ENCODE measurements around the gene MYLK2.

The MYLK2 gene

DNA sequence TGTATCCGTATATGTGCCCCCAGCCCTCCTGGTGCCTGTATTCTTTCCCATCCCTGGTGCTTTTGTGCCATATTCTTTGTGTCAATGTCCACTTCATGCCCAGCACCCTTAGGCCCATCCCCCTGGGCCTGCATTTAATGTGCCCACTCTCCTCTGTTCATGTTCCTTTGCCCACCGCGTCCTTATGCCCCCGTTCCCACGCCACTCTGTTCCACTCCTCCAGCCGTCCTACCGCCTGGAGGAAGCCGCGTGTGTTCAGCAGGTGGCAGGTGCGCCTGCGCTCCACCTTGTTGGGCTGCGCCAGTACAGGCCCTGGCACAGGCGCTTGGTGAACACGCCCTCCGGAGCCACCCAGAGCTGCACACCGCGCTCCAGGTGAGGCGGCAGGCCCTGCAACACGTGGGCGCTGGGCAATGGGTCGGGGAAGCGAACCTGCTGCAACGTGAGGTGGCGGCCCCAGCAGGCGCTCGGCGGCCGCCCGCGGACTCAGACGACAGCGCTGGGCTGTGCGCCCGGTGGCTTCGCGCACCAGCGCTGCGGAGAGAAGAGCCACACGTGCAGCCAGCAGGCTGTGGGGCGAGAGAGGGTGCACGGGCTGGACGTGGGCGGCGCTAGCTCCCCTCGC is 30.3 kb downstream of the MYLK2 start:
- H3K9ac ChIP-seq (ENCODE audit: low read depth, low read length) = no peak overlapping the region
- no peak overlapping the region for H3K27ac ChIP-seq (ENCODE audit: low read length)
- no peaks in the 10 kb centered on the region for H3K36me3 ChIP-seq (ENCODE audit: insufficient read depth, low read depth, low read length)
- H3K4me1 ChIP-seq (ENCODE audit: insufficient read depth, low read length) = no peaks in the 10 kb centered on the region
- H3K4me3 ChIP-seq (ENCODE audit: low read length) = no peak overlapping the region
- no peaks in the 10 kb centered on the region for H3K9me3 ChIP-seq (ENCODE audit: insufficient read depth, low read depth, low read length)
- peaks cover 39% of the 10 kb centered on the region for H3K27me3 ChIP-seq (ENCODE audit: insufficient read depth, low read length)

DNA sequence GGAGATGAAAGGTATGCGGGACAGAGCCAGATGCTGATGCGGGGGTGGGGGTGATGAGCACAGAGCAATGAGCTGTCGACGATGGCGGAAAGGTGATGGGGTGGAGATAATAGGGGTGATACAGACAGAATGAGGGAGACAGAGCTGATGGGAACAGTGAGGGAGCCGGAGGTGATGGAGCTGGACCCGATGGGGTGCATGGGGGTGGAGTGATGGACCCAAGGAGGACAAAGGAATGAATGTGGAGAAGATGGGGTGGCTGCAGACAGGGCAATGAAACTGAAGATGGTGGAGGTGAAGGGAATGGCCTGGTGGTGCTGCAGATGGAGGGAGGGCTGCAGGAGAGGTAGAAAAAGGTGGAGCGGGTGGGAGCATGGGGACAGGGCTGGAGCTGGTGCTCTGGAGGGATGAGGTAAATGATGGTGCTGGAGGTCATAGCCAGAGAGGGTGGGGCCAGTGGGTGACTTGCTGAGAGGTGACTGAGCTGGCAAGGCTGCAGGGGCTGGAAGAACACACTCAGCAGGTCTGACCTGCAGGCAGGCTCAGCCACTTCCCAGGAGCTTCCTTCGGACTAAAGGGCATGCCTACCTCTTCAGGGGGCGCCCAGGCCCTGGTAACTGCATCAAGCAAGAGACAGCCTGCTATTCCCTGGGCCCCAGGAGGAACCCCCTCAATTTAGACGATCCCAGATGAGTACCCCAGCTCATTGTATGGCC is 32.2 kb downstream of the MYLK2 start:
- H3K27ac ChIP-seq (ENCODE audit: low read length) = no peak overlapping the region
- no peaks in the 10 kb centered on the region for H3K4me1 ChIP-seq (ENCODE audit: insufficient read depth, low read length)
- no peaks in the 10 kb centered on the region for H3K36me3 ChIP-seq (ENCODE audit: insufficient read depth, low read depth, low read length)
- no peak overlapping the region for H3K9ac ChIP-seq (ENCODE audit: low read depth, low read length)
- H3K9me3 ChIP-seq (ENCODE audit: insufficient read depth, low read depth, low read length) = no peaks in the 10 kb centered on the region
- no peak overlapping the region for H3K4me3 ChIP-seq (ENCODE audit: low read length)
- H3K27me3 ChIP-seq (ENCODE audit: insufficient read depth, low read length) = peaks cover 43% of the 10 kb centered on the region

DNA sequence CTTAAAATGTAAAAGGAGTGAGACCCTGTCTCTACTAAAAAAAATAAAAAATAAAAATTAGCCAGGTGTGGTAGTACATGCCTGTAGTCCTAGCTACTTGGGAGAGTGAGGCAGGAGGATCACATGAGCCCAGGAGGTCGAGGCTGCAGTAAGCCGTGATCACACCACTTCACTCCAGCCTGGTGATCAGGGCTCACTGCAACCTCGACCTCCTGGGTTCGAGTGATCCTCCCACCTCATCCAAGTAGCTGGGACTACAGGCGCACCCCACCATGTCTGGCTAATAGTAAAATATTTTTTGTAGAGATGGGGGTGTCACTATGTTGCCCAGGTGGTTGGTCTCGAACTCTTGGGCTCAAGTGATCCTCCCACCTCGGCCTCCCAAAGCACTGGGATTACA is 34.3 kb downstream of the MYLK2 start:
- H3K4me3 ChIP-seq (ENCODE audit: low read length) = no peak overlapping the region
- no peaks in the 10 kb centered on the region for H3K9me3 ChIP-seq (ENCODE audit: insufficient read depth, low read depth, low read length)
- no peak overlapping the region for H3K27ac ChIP-seq (ENCODE audit: low read length)
- no peaks in the 10 kb centered on the region for H3K4me1 ChIP-seq (ENCODE audit: insufficient read depth, low read length)
- H3K27me3 ChIP-seq (ENCODE audit: insufficient read depth, low read length) = peaks cover 46% of the 10 kb centered on the region
- H3K36me3 ChIP-seq (ENCODE audit: insufficient read depth, low read depth, low read length) = no peaks in the 10 kb centered on the region
- no peak overlapping the region for H3K9ac ChIP-seq (ENCODE audit: low read depth, low read length)

DNA sequence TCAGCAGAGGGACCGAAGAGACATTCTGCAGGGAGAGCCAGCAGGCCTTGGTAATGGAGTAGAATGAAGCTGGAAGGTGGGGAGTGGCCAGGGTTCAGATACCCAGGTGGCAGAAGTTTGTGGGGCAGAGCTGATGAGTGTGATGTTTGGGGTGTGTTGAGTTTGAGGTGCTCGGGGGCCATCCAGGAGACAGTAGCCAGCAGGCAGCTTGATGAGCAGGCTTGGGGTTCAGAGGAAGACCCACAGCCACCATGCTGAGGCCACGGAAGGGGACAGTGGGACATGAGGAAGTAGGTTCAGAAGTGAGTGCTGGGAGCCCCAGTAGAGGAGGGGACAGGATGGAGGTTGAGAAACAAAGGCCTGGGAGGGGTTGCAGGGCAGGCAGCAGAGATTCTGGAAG is 37.4 kb downstream of the MYLK2 start:
- no peak overlapping the region for H3K27ac ChIP-seq (ENCODE audit: low read length)
- H3K27me3 ChIP-seq (ENCODE audit: insufficient read depth, low read length) = peaks cover 34% of the 10 kb centered on the region
- H3K36me3 ChIP-seq (ENCODE audit: insufficient read depth, low read depth, low read length) = no peaks in the 10 kb centered on the region
- H3K4me3 ChIP-seq (ENCODE audit: low read length) = no peak overlapping the region
- H3K4me1 ChIP-seq (ENCODE audit: insufficient read depth, low read length) = no peaks in the 10 kb centered on the region
- H3K9me3 ChIP-seq (ENCODE audit: insufficient read depth, low read depth, low read length) = no peaks in the 10 kb centered on the region
- H3K9ac ChIP-seq (ENCODE audit: low read depth, low read length) = no peak overlapping the region

DNA sequence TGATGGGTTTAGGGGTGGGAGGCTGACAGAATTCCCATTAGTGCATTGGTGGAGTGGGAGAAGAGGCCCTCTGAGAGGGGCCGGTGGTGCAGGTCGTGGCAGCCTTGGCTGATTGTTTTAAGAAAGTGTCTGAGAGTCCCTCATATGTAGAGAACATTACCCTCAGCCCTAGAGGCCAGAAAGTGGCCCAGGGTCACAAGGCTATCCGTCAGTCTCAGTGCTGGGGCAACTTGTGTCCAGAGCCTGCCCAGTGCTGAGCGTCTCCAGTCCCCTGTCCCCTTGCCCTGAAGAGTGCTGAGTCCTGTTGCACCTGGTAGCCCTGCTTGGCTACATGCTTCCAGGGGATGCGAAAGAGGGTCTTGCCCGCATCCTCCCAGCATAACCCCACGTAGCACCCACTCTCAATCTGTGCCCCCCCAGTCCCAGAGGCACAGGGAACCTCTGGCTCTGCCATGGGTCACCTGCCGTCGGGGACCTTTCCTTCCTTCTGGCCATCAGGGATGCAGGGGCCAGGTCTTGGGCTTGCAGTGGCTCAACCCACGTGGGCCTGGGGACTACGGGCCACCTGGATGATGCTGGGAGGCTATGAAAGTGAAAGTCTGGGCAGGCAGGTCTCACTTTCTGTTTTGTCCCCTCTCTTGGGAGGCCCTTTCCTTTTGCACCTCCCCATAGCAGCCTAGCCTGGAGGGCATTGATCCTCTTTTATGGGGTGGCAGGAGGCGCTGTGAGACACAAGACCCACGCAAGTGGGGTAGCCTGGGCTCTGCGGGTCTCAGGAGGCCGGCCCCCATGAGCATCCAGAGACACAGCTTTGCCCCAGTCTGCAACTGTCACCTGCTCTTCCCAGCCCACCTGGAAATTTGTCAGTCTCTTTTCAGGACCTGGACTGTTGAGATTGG is 39.0 kb downstream of the MYLK2 start:
- peaks cover 26% of the 10 kb centered on the region for H3K27me3 ChIP-seq (ENCODE audit: insufficient read depth, low read length)
- H3K27ac ChIP-seq (ENCODE audit: low read length) = no peak overlapping the region
- H3K36me3 ChIP-seq (ENCODE audit: insufficient read depth, low read depth, low read length) = no peaks in the 10 kb centered on the region
- peaks cover 3% of the 10 kb centered on the region; the same call in 1 of the 2 replicates for H3K4me1 ChIP-seq (ENCODE audit: insufficient read depth, low read length)
- H3K9ac ChIP-seq (ENCODE audit: low read depth, low read length) = no peak overlapping the region
- no peaks in the 10 kb centered on the region for H3K9me3 ChIP-seq (ENCODE audit: insufficient read depth, low read depth, low read length)
- no peak overlapping the region for H3K4me3 ChIP-seq (ENCODE audit: low read length)

DNA sequence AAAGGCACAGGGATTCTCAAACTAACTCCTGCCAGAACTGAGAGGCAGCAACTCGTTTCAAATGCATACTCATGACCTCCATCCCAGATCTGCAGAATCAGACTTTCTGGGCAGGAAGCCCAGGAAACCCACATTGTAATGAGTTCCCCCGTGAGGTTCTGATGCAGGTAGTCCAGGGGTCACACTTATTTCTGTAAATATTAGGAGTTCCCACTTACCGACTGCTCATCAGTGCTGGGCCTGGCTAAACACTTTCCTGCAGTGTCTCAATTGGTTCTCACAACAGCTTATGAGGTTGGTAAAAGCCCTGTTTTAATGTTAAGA is 39.6 kb downstream of the MYLK2 start:
- Histone ChIP-seq H3K4me1 (ENCODE audit: insufficient read depth, low read length) (peaks cover 3% of the 10 kb centered on the region; the same call in 1 of the 2 replicates), H3K9ac (ENCODE audit: low read depth, low read length) (no peak overlapping the region), H3K9me3 (ENCODE audit: insufficient read depth, low read depth, low read length) (no peaks in the 10 kb centered on the region), H3K36me3 (ENCODE audit: insufficient read depth, low read depth, low read length) (no peaks in the 10 kb centered on the region), H3K27me3 (ENCODE audit: insufficient read depth, low read length) (peaks cover 29% of the 10 kb centered on the region), H3K27ac (ENCODE audit: low read length) (no peak overlapping the region), H3K4me3 (ENCODE audit: low read length) (no peak overlapping the region)

DNA sequence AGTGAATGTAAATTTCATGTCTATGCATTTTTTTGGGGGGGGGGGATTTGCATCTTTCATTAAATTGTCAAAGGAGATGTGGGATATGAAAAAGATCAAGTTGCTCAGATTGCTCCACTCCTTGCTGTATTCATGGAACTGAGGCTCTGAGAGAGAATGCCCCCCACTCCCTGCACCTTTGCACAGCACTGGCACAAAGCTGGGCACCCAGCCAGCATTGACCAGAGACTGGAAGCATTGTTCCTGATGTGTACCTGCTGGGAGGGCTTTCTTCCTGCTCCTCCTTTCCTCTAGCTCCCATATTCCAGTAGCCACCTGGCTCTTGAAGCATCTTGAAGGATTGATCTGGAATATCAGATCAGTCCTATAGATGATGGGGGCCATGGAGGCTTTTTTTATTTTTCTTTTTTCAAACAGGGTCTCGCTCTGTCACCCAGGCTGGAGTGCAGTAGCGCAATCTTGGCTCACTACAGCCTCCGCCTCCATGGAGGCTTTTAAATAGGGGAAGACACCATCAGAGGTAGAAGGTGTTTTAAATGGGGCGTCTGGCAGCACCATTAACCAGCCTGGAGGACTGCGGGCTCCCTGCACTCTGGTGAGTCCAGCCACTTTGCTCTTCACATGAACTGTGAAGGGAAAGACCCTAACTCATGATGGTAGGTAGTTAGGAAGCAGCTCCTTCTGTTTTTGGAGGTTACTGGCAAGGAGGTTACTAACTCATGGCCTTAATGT is 40.3 kb downstream of the MYLK2 start:
- Histone ChIP-seq H3K9me3 (ENCODE audit: insufficient read depth, low read depth, low read length) (no peaks in the 10 kb centered on the region), H3K4me3 (ENCODE audit: low read length) (no peak overlapping the region), H3K36me3 (ENCODE audit: insufficient read depth, low read depth, low read length) (no peaks in the 10 kb centered on the region), H3K27me3 (ENCODE audit: insufficient read depth, low read length) (peaks cover 29% of the 10 kb centered on the region), H3K27ac (ENCODE audit: low read length) (no peak overlapping the region), H3K4me1 (ENCODE audit: insufficient read depth, low read length) (peaks cover 3% of the 10 kb centered on the region; the same call in 1 of the 2 replicates), H3K9ac (ENCODE audit: low read depth, low read length) (no peak overlapping the region)

DNA sequence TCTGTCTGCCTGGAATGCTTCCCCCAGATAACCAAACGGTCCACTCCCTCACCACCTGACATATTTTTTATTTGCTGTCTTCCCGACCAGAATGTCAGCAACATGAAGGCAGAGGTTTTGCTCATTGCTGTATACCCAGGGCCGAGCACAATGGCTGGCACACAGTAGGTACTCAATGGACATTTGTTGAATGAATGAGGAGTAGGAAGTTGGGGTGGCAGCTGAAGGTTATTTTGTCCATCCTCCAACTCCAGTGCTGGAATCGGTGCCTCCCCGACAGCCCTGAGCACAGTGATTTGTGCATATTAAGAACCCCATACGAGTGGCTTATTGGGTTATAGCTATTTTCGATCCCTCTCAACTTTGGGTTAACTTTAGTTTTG is 40.8 kb downstream of the MYLK2 start:
- no peak overlapping the region for H3K27ac ChIP-seq (ENCODE audit: low read length)
- H3K36me3 ChIP-seq (ENCODE audit: insufficient read depth, low read depth, low read length) = no peaks in the 10 kb centered on the region
- peak overlapping the region; percentile 80; the same call in 1 of the 2 replicates for H3K4me3 ChIP-seq (ENCODE audit: low read length)
- H3K9me3 ChIP-seq (ENCODE audit: insufficient read depth, low read depth, low read length) = no peaks in the 10 kb centered on the region
- H3K9ac ChIP-seq (ENCODE audit: low read depth, low read length) = no peak overlapping the region
- H3K27me3 ChIP-seq (ENCODE audit: insufficient read depth, low read length) = peaks cover 29% of the 10 kb centered on the region
- H3K4me1 ChIP-seq (ENCODE audit: insufficient read depth, low read length) = peaks cover 3% of the 10 kb centered on the region; the same call in 1 of the 2 replicates

DNA sequence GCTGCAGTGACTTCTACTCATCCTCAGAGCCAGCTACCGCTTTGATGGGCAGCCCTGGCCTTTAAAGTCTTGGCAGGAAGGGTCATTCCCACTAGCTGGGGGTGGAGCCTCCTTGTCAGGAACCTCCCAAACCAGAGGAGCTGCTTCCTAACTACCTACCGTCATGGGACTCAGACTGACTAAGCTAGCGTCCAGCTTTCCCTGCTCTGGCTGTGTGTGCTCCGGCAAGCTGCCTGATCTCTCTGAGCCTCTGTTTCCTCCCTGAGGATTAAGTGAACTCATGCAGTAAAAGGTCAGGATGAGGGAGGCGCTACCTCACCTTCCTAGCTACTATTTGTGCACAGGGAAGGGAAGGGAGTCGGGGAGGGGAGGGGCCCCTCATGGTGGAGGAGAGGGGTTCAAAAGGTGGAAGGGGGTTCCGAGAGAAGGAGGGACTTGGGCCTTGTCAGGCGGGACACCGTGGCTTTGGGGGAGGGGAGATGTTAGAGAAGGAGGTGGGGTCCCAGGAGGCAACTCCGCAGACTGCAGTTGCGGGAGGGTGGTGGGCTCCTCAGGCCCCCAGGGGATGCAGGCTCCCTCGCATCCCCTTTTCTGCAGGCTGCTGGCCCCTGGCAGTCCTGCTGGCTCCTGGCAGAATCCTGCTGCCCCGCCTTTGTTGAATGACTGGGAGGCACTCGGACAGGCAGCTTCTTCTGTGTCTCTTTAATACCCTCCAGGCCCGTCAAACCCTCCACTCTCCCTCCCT is 41.4 kb downstream of the MYLK2 start:
- Histone ChIP-seq H3K9ac (ENCODE audit: low read depth, low read length) (peak overlapping the region; percentile 22; the same call in 1 of the 2 replicates), H3K9me3 (ENCODE audit: insufficient read depth, low read depth, low read length) (no peaks in the 10 kb centered on the region), H3K4me1 (ENCODE audit: insufficient read depth, low read length) (peaks cover 3% of the 10 kb centered on the region; the same call in 1 of the 2 replicates), H3K27me3 (ENCODE audit: insufficient read depth, low read length) (peaks cover 26% of the 10 kb centered on the region), H3K27ac (ENCODE audit: low read length) (no peak overlapping the region), H3K4me3 (ENCODE audit: low read length) (peak overlapping the region; percentile 80), H3K36me3 (ENCODE audit: insufficient read depth, low read depth, low read length) (no peaks in the 10 kb centered on the region)

DNA sequence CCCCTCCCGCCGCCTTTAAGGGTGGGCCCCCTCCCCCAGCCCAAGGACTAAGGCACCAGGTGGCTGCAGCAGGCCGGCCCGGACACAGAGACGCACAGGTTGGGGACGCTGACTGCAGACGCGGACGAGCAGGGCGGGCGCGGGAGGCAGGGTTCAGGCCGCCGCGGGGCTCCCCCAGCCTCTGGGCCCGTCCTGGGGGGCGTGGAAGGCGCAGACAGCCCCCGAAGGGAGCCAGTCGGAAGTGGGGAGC is 41.9 kb downstream of the MYLK2 start:
- H3K4me3 ChIP-seq (ENCODE audit: low read length) = peak overlapping the region; percentile 80
- no peaks in the 10 kb centered on the region for H3K9me3 ChIP-seq (ENCODE audit: insufficient read depth, low read depth, low read length)
- H3K27ac ChIP-seq (ENCODE audit: low read length) = no peak overlapping the region
- peaks cover 3% of the 10 kb centered on the region; the same call in 1 of the 2 replicates for H3K4me1 ChIP-seq (ENCODE audit: insufficient read depth, low read length)
- peaks cover 24% of the 10 kb centered on the region for H3K27me3 ChIP-seq (ENCODE audit: insufficient read depth, low read length)
- H3K36me3 ChIP-seq (ENCODE audit: insufficient read depth, low read depth, low read length) = no peaks in the 10 kb centered on the region
- H3K9ac ChIP-seq (ENCODE audit: low read depth, low read length) = peak overlapping the region; percentile 70; the same call in 1 of the 2 replicates

Measured in iPS-20b (cell line).